ENCODE measurements around the gene TRMT2A.

The TRMT2A gene

GRCh38 chr22:20085651-20086050, 31.4 kb downstream of the TRMT2A start:
- DNase-seq (ENCODE audit: insufficient read length) = no peak
- no peak for FAIRE-seq
- TF ChIP-seq POLR2A (IDR thresholded peaks at IDR 0.05; ENCODE audit: low read depth, low read length) (no peak), POLR2AphosphoS5 (IDR thresholded peaks at IDR 0.05; ENCODE audit: low read depth, low read length) (no peak), TAF1 (IDR thresholded peaks at IDR 0.05; ENCODE audit: borderline replicate concordance, low read depth, low read length) (no peak)

- no peak for TF ChIP-seq TAF1 (IDR thresholded peaks at IDR 0.05; ENCODE audit: borderline replicate concordance, low read depth, low read length)
- TF ChIP-seq POLR2A (IDR thresholded peaks at IDR 0.05; ENCODE audit: low read depth, low read length) = no peak
- no peak for TF ChIP-seq POLR2AphosphoS5 (IDR thresholded peaks at IDR 0.05; ENCODE audit: low read depth, low read length)
- DNase-seq (ENCODE audit: insufficient read length) (no peak), FAIRE-seq (no peak)
Observed at GRCh38 chr22:20084547-20085413, 32.2 kb downstream of the TRMT2A start.

GRCh38 chr22:20083891-20084546, 33.0 kb downstream of the TRMT2A start:
- TF ChIP-seq TAF1 (IDR thresholded peaks at IDR 0.05; ENCODE audit: borderline replicate concordance, low read depth, low read length) (no peak), POLR2A (IDR thresholded peaks at IDR 0.05; ENCODE audit: low read depth, low read length) (no peak), POLR2AphosphoS5 (IDR thresholded peaks at IDR 0.05; ENCODE audit: low read depth, low read length) (no peak)
- FAIRE-seq = no peak
- no peak for DNase-seq (ENCODE audit: insufficient read length)

- TF ChIP-seq POLR2AphosphoS5 (IDR thresholded peaks at IDR 0.05; ENCODE audit: low read depth, low read length) (no peak), POLR2A (IDR thresholded peaks at IDR 0.05; ENCODE audit: low read depth, low read length) (no peak), TAF1 (IDR thresholded peaks at IDR 0.05; ENCODE audit: borderline replicate concordance, low read depth, low read length) (no peak)
- no peak for DNase-seq (ENCODE audit: insufficient read length)
- no peak for FAIRE-seq
Observed at GRCh38 chr22:20083157-20083890, 33.7 kb downstream of the TRMT2A start.

GRCh38 chr22:20080776-20081654, 36.0 kb downstream of the TRMT2A start:
- no peak for TF ChIP-seq POLR2AphosphoS5 (IDR thresholded peaks at IDR 0.05; ENCODE audit: low read depth, low read length)
- no peak for TF ChIP-seq POLR2A (IDR thresholded peaks at IDR 0.05; ENCODE audit: low read depth, low read length)
- no peak for TF ChIP-seq TAF1 (IDR thresholded peaks at IDR 0.05; ENCODE audit: borderline replicate concordance, low read depth, low read length)
- FAIRE-seq (no peak), DNase-seq (ENCODE audit: insufficient read length) (no peak)

- DNase-seq (ENCODE audit: insufficient read length) = peak; percentile 85
- TF ChIP-seq POLR2AphosphoS5 (IDR thresholded peaks at IDR 0.05; ENCODE audit: low read depth, low read length) (no peak), TAF1 (IDR thresholded peaks at IDR 0.05; ENCODE audit: borderline replicate concordance, low read depth, low read length) (no peak), POLR2A (IDR thresholded peaks at IDR 0.05; ENCODE audit: low read depth, low read length) (no peak)
- no peak for FAIRE-seq
Observed at GRCh38 chr22:20080445-20080775, 36.6 kb downstream of the TRMT2A start.

- TF ChIP-seq POLR2AphosphoS5 (IDR thresholded peaks at IDR 0.05; ENCODE audit: low read depth, low read length) = peak; percentile 80
- TF ChIP-seq POLR2A (IDR thresholded peaks at IDR 0.05; ENCODE audit: low read depth, low read length) = peak; percentile 80
- peak; percentile 14; the same call in 1 of the 2 replicates for TF ChIP-seq TAF1 (IDR thresholded peaks at IDR 0.05; ENCODE audit: borderline replicate concordance, low read depth, low read length)
- FAIRE-seq = peak; percentile 95
- DNase-seq (ENCODE audit: insufficient read length) = peak; percentile 98
Observed at GRCh38 chr22:20079745-20080444, 37.1 kb downstream of the TRMT2A start, which contains the start of gene DGCR8. DGCR8 (plus strand) TSS chr22:20080241; CDS start chr22:20085964, 5,723 bp downstream.

- TF ChIP-seq TAF1 (IDR thresholded peaks at IDR 0.05; ENCODE audit: borderline replicate concordance, low read depth, low read length) (no peak), POLR2A (IDR thresholded peaks at IDR 0.05; ENCODE audit: low read depth, low read length) (no peak), POLR2AphosphoS5 (IDR thresholded peaks at IDR 0.05; ENCODE audit: low read depth, low read length) (no peak)
- FAIRE-seq (no peak), DNase-seq (ENCODE audit: insufficient read length) (no peak)
Observed at GRCh38 chr22:20076627-20077172, 40.3 kb downstream of the TRMT2A start.

GRCh38 chr22:20071524-20071972, 45.5 kb downstream of the TRMT2A start:
- no peak for FAIRE-seq
- TF ChIP-seq POLR2A (IDR thresholded peaks at IDR 0.05; ENCODE audit: low read depth, low read length) (no peak), POLR2AphosphoS5 (IDR thresholded peaks at IDR 0.05; ENCODE audit: low read depth, low read length) (no peak), TAF1 (IDR thresholded peaks at IDR 0.05; ENCODE audit: borderline replicate concordance, low read depth, low read length) (no peak)

More at GRCh38 chr22:20071524-20071972, 45.5 kb downstream of the TRMT2A start:
- DNase-seq (ENCODE audit: insufficient read length) = no peak

Data from GM12892 (cell line).